ENCODE results near the gene REG3G.

The REG3G gene

GRCh38 chr2:79025421-79025820 is at the start of gene REG3G:
Gene REG3G (plus strand): TSS chr2:79025702. CDS start chr2:79026094, 392 bp downstream.
- H3K4me1 ChIP-seq (ENCODE audit: control insufficient read depth in 1 of 2, insufficient read depth in 1 of 2, low read depth in 1 of 2, low read length in 1 of 2), result no peaks in the 10 kb centered on the region
- H3K9me3 ChIP-seq, result no peaks in the 10 kb centered on the region
- TF ChIP-seq, protein P1, sequence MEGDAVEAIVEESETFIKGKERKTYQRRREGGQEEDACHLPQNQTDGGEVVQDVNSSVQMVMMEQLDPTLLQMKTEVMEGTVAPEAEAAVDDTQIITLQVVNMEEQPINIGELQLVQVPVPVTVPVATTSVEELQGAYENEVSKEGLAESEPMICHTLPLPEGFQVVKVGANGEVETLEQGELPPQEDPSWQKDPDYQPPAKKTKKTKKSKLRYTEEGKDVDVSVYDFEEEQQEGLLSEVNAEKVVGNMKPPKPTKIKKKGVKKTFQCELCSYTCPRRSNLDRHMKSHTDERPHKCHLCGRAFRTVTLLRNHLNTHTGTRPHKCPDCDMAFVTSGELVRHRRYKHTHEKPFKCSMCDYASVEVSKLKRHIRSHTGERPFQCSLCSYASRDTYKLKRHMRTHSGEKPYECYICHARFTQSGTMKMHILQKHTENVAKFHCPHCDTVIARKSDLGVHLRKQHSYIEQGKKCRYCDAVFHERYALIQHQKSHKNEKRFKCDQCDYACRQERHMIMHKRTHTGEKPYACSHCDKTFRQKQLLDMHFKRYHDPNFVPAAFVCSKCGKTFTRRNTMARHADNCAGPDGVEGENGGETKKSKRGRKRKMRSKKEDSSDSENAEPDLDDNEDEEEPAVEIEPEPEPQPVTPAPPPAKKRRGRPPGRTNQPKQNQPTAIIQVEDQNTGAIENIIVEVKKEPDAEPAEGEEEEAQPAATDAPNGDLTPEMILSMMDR (IDR thresholded peaks at IDR 0.05), result no peak

GRCh38 chr2:78977661-78978145 is 47.8 kb upstream of the REG3G start:
- no peaks in the 10 kb centered on the region for H3K36me3 ChIP-seq
- TF ChIP-seq, protein P1 (IDR thresholded peaks at IDR 0.05), result no peak
- H3K27me3 ChIP-seq, result peaks cover 15% of the 10 kb centered on the region
- H3K4me1 ChIP-seq (ENCODE audit: control insufficient read depth in 1 of 2, insufficient read depth in 1 of 2, low read depth in 1 of 2, low read length in 1 of 2), result peaks cover 12 to 32% of the 10 kb centered on the region in 2 experiments
- H3K9me3 ChIP-seq, result no peaks in the 10 kb centered on the region
- H3K4me3 ChIP-seq (ENCODE audit: low read depth in 1 of 2, low read length in 1 of 2), result peak overlapping the region in 1 of 2 experiments; percentile 17
- H3K27ac ChIP-seq, result peak overlapping the region; percentile 82

More at GRCh38 chr2:79025421-79025820, at the start of gene REG3G:
- H3K27me3 ChIP-seq, result no peaks in the 10 kb centered on the region
- H3K4me3 ChIP-seq (ENCODE audit: low read depth in 1 of 2, low read length in 1 of 2), result no peak within 1 kb of the TSS
- no peaks in the 10 kb centered on the region for H3K36me3 ChIP-seq
- no peak within 1 kb of the TSS for H3K27ac ChIP-seq

- no peak overlapping the region for H3K4me3 ChIP-seq (ENCODE audit: low read depth in 1 of 2, low read length in 1 of 2)
- H3K27me3 ChIP-seq, result peaks cover 21% of the 10 kb centered on the region
- TF ChIP-seq, protein P1 (IDR thresholded peaks at IDR 0.05), result no peak
- H3K27ac ChIP-seq, result peak overlapping the region; percentile 82
- no peaks in the 10 kb centered on the region for H3K9me3 ChIP-seq
- H3K4me1 ChIP-seq (ENCODE audit: control insufficient read depth in 1 of 2, insufficient read depth in 1 of 2, low read depth in 1 of 2, low read length in 1 of 2), result peaks cover 12 to 32% of the 10 kb centered on the region in 2 experiments
- H3K36me3 ChIP-seq, result no peaks in the 10 kb centered on the region
Measured at GRCh38 chr2:78978340-78978739, 47.2 kb upstream of the REG3G start.

GRCh38 chr2:78979380-78980151 is 45.9 kb upstream of the REG3G start:
- Histone ChIP-seq H3K36me3 (no peaks in the 10 kb centered on the region), H3K27ac (no peak overlapping the region), H3K4me3 (ENCODE audit: low read depth in 1 of 2, low read length in 1 of 2) (no peak overlapping the region), H3K4me1 (ENCODE audit: control insufficient read depth in 1 of 2, insufficient read depth in 1 of 2, low read depth in 1 of 2, low read length in 1 of 2) (peaks cover 12 to 32% of the 10 kb centered on the region in 2 experiments), H3K9me3 (no peaks in the 10 kb centered on the region), H3K27me3 (peaks cover 23% of the 10 kb centered on the region)
- TF ChIP-seq, protein P1 (IDR thresholded peaks at IDR 0.05), result peak; percentile 72

GRCh38 chr2:78980152-78980465 is 45.4 kb upstream of the REG3G start:
- Histone ChIP-seq H3K4me1 (ENCODE audit: control insufficient read depth in 1 of 2, insufficient read depth in 1 of 2, low read depth in 1 of 2, low read length in 1 of 2) (peaks cover 12 to 32% of the 10 kb centered on the region in 2 experiments), H3K4me3 (ENCODE audit: low read depth in 1 of 2, low read length in 1 of 2) (no peak overlapping the region), H3K27ac (no peak overlapping the region), H3K9me3 (no peaks in the 10 kb centered on the region), H3K36me3 (no peaks in the 10 kb centered on the region), H3K27me3 (peaks cover 26% of the 10 kb centered on the region)
- TF ChIP-seq, protein P1 (IDR thresholded peaks at IDR 0.05), result no peak

Data from neutrophil (primary cell).